GM10266 (cell line): ENCODE data around the gene TLX3.

Experiments used
- DNase-seq: peaks from one replicate; pipeline ENCODE4 v3.0.0; 2012; ENCODE audit errors: extremely low spot score
- CTCF ChIP-seq: IDR thresholded peaks from 2 replicates; pipeline ENCODE4 v1.5.1; 2012; ENCODE audit warnings: mild to moderate bottlenecking, low read depth; ENCODE audit not compliant: control insufficient read depth, insufficient read depth; ENCODE audit errors: missing control alignments

The TLX3 gene

GRCh38 chr5:171311322-171312077 is 2.5 kb downstream of the TLX3 start:
- no peak for TF ChIP-seq CTCF
- peak; percentile 61 for DNase-seq

- DNase-seq, result no peak
- no peak for TF ChIP-seq CTCF
These were observed 3.3 kb downstream of the TLX3 start for GRCh38 chr5:171312129-171312974.

GRCh38 chr5:171313481-171314206 is 4.6 kb downstream of the TLX3 start:
- no peak for DNase-seq
- TF ChIP-seq CTCF, result no peak

GRCh38 chr5:171314728-171315385 is 5.8 kb downstream of the TLX3 start:
- DNase-seq, result no peak
- no peak for TF ChIP-seq CTCF

- no peak for TF ChIP-seq CTCF
- DNase-seq, result no peak
These were observed 6.4 kb downstream of the TLX3 start for GRCh38 chr5:171315386-171315891.

GRCh38 chr5:171315925-171316257 is 6.8 kb downstream of the TLX3 start:
- no peak for TF ChIP-seq CTCF
- DNase-seq, result no peak
